Measurements from ENCODE around the gene ACACA.

Gene ACACA

GRCh38 chr17:37124821-37125173, 281.8 kb downstream of the ACACA start:
- Histone ChIP-seq H3K4me2 (ENCODE audit: low read depth, low read length) (no peak overlapping the region), H3K79me2 (ENCODE audit: low read length) (no peaks in the 10 kb centered on the region), H3K9me2 (replicated peaks; ENCODE audit: insufficient read depth, low read length) (no peaks in the 10 kb centered on the region), H4K20me1 (ENCODE audit: insufficient read depth, low read length) (no peaks in the 10 kb centered on the region), H3F3A (ENCODE audit: insufficient read depth, low read length) (no peaks in the 10 kb centered on the region), H3K36me3 (replicated peaks; ENCODE audit: insufficient read depth, low read length) (no peaks in the 10 kb centered on the region), H3K27ac (ENCODE audit: low read length) (no peak overlapping the region), H3K9ac (ENCODE audit: low read length) (no peak overlapping the region), H3K27me3 (replicated peaks; ENCODE audit: insufficient read depth, low read length) (no peaks in the 10 kb centered on the region), H2AFZ (ENCODE audit: low read length) (no peak overlapping the region), H3K4me1 (ENCODE audit: low read length) (no peaks in the 10 kb centered on the region), H3K4me3 (ENCODE audit: low read length) (no peak overlapping the region), H3K9me3 (replicated peaks; ENCODE audit: insufficient read depth, low read length) (no peaks in the 10 kb centered on the region)
- no peak for DNase-seq
- TF ChIP-seq CTCF (IDR thresholded peaks at IDR 0.05; ENCODE audit: low read length) (no peak), EZH2 (optimal IDR thresholded peaks at IDR 0.05; ENCODE audit: low read depth, low read length) (no peak), EZH2phosphoT487 (IDR thresholded peaks at IDR 0.05; ENCODE audit: low read length) (no peak)

- TF ChIP-seq EZH2 (optimal IDR thresholded peaks at IDR 0.05; ENCODE audit: low read depth, low read length) (no peak), EZH2phosphoT487 (IDR thresholded peaks at IDR 0.05; ENCODE audit: low read length) (no peak), CTCF (IDR thresholded peaks at IDR 0.05; ENCODE audit: low read length) (no peak)
- Histone ChIP-seq H3K27me3 (replicated peaks; ENCODE audit: insufficient read depth, low read length) (no peaks in the 10 kb centered on the region), H3K79me2 (ENCODE audit: low read length) (no peaks in the 10 kb centered on the region), H3K4me2 (ENCODE audit: low read depth, low read length) (no peak overlapping the region), H3K36me3 (replicated peaks; ENCODE audit: insufficient read depth, low read length) (no peaks in the 10 kb centered on the region), H3K4me1 (ENCODE audit: low read length) (no peaks in the 10 kb centered on the region), H3K27ac (ENCODE audit: low read length) (no peak overlapping the region), H3K9me3 (replicated peaks; ENCODE audit: insufficient read depth, low read length) (no peaks in the 10 kb centered on the region), H4K20me1 (ENCODE audit: insufficient read depth, low read length) (no peaks in the 10 kb centered on the region), H3F3A (ENCODE audit: insufficient read depth, low read length) (no peaks in the 10 kb centered on the region), H2AFZ (ENCODE audit: low read length) (no peak overlapping the region), H3K4me3 (ENCODE audit: low read length) (no peak overlapping the region), H3K9me2 (replicated peaks; ENCODE audit: insufficient read depth, low read length) (no peaks in the 10 kb centered on the region), H3K9ac (ENCODE audit: low read length) (no peak overlapping the region)
- DNase-seq = no peak
Measured at GRCh38 chr17:37123941-37124820, 282.5 kb downstream of the ACACA start.

- Histone ChIP-seq H3K4me1 (ENCODE audit: low read length) (0 out of 2 replicates have a peak, but pooled peaks cover 4% of the 10 kb centered on the region), H3K9me2 (replicated peaks; ENCODE audit: insufficient read depth, low read length) (no peaks in the 10 kb centered on the region), H3K4me3 (ENCODE audit: low read length) (no peak overlapping the region), H3F3A (ENCODE audit: insufficient read depth, low read length) (no peaks in the 10 kb centered on the region), H3K9ac (ENCODE audit: low read length) (no peak overlapping the region), H3K36me3 (replicated peaks; ENCODE audit: insufficient read depth, low read length) (no peaks in the 10 kb centered on the region), H3K9me3 (replicated peaks; ENCODE audit: insufficient read depth, low read length) (no peaks in the 10 kb centered on the region), H2AFZ (ENCODE audit: low read length) (no peak overlapping the region), H3K4me2 (ENCODE audit: low read depth, low read length) (no peak overlapping the region), H3K27me3 (replicated peaks; ENCODE audit: insufficient read depth, low read length) (no peaks in the 10 kb centered on the region), H4K20me1 (ENCODE audit: insufficient read depth, low read length) (no peaks in the 10 kb centered on the region), H3K79me2 (ENCODE audit: low read length) (no peaks in the 10 kb centered on the region), H3K27ac (ENCODE audit: low read length) (no peak overlapping the region)
- DNase-seq = no peak
- TF ChIP-seq EZH2phosphoT487 (IDR thresholded peaks at IDR 0.05; ENCODE audit: low read length) = no peak
- TF ChIP-seq EZH2 (optimal IDR thresholded peaks at IDR 0.05; ENCODE audit: low read depth, low read length) = no peak
- no peak for TF ChIP-seq CTCF (IDR thresholded peaks at IDR 0.05; ENCODE audit: low read length)
Measured at GRCh38 chr17:37123386-37123785, 283.2 kb downstream of the ACACA start.

All from MM.1S (cell line).